IMR-90 (cell line): Measurements from ENCODE around the gene PTPRG. TPM values are rescaled to one million over a fixed set of nuclear protein-coding genes. Genes with fewer than 3 reads are reported as not detected.

Source experiments
- ATAC-seq: fragments of 200-7000 bp; cut with Tn5 transposase; 2 replicates; pipeline ENCODE4 v1.9.1; 2020; ENCODE audit warnings: low read depth, mild to moderate bottlenecking, moderate library complexity
- BruUV-seq: library from RNA; stranded (reverse); fragments of 400-500 nt; replicated peaks from 2 replicates; lab custom pipeline; 2021; lab: Mats Ljungman, UMichigan
- CTCF ChIA-PET: fragments of 300-600 bp; formaldehyde crosslinking; extraction: SDS; loops from one replicate; lab custom pipeline; 2021; ENCODE audit warnings: antibody characterized with exemption; lab: Yijun Ruan, JAX
- POLR2A ChIA-PET: fragments of 300-600 bp; sonication (Branson Sonifier 250); formaldehyde crosslinking; loops from one replicate; lab custom pipeline; 2022; ENCODE audit warnings: antibody characterized with exemption; ENCODE audit not compliant: unreplicated experiment; lab: Charles Lee
- DNase-seq: peaks from one replicate; pipeline ENCODE4 v3.0.0; 2013
- H2AFZ ChIP-seq: replicated peaks from 2 replicates; pipeline ENCODE3; 2013; ENCODE audit warnings: low read length, mild to moderate bottlenecking; ENCODE audit not compliant: poor library complexity
- H2AK5ac ChIP-seq: 2 replicates; pipeline ENCODE4 v1.6.1; 2013; ENCODE audit warnings: low read depth, low read length, inconsistent platforms
- H2AK9ac ChIP-seq: replicated peaks from 2 replicates; pipeline ENCODE3; 2013; ENCODE audit warnings: mild to moderate bottlenecking, low read depth, low read length, moderate library complexity; ENCODE audit not compliant: poor library complexity
- H2BK120ac ChIP-seq: 2 replicates; pipeline ENCODE4 v1.6.1; 2013; ENCODE audit warnings: low read depth, low read length, inconsistent platforms
- H2BK15ac ChIP-seq: 3 replicates; pipeline ENCODE4 v1.6.1; 2013; ENCODE audit warnings: low read depth, low read length, inconsistent platforms
- H2BK20ac ChIP-seq: 2 replicates; pipeline ENCODE4 v1.6.1; 2013; ENCODE audit warnings: low read depth, mild to moderate bottlenecking, inconsistent platforms, low read length, moderate library complexity
- H2BK5ac ChIP-seq: 2 replicates; pipeline ENCODE4 v1.6.1; 2013; ENCODE audit warnings: mild to moderate bottlenecking, low read depth, low read length, inconsistent platforms; ENCODE audit not compliant: poor library complexity, severe bottlenecking
- H3K14ac ChIP-seq: replicated peaks from 2 replicates; pipeline ENCODE4 v1.6.1; 2013; ENCODE audit warnings: low read depth, low read length, inconsistent platforms
- H3K18ac ChIP-seq: 2 replicates; pipeline ENCODE4 v1.6.1; 2013; ENCODE audit warnings: low read depth, low read length, control low read depth
- H3K23ac ChIP-seq: 2 replicates; pipeline ENCODE4 v1.6.1; 2013; ENCODE audit warnings: low read depth, low read length, inconsistent platforms
- H3K27ac ChIP-seq: 2 replicates; pipeline ENCODE4 v1.5.1; 2013; ENCODE audit warnings: mild to moderate bottlenecking, control low read depth, low read length; ENCODE audit not compliant: insufficient read depth
- H3K27me3 ChIP-seq: 2 replicates; pipeline ENCODE4 v1.6.1; 2013; ENCODE audit warnings: low read length; ENCODE audit not compliant: control insufficient read depth, insufficient read depth
- H3K36me3 ChIP-seq: 2 replicates; pipeline ENCODE4 v1.6.1; 2013; ENCODE audit warnings: low read length, mixed read lengths; ENCODE audit not compliant: control insufficient read depth, insufficient read depth
- H3K4ac ChIP-seq: 2 replicates; pipeline ENCODE4 v1.6.1; 2013; ENCODE audit warnings: low read depth, low read length, inconsistent platforms
- H3K4me1 ChIP-seq: 2 replicates; pipeline ENCODE4 v1.6.1; 2013; ENCODE audit warnings: low read length, mixed read lengths; ENCODE audit not compliant: control insufficient read depth, insufficient read depth
- H3K4me2 ChIP-seq: 2 replicates; pipeline ENCODE4 v1.6.1; 2013; ENCODE audit warnings: low read depth, mild to moderate bottlenecking, control low read depth, low read length, moderate library complexity
- H3K4me3 ChIP-seq: 2 replicates; pipeline ENCODE4 v1.5.1; 2013; ENCODE audit warnings: low read depth, mild to moderate bottlenecking, control low read depth, low read length, moderate library complexity; ENCODE audit not compliant: insufficient read depth
- H3K56ac ChIP-seq: 2 replicates; pipeline ENCODE4 v1.6.1; 2013; ENCODE audit warnings: low read length, inconsistent platforms; ENCODE audit not compliant: insufficient read depth; ENCODE audit errors: extremely low read depth
- H3K79me1 ChIP-seq, 2 experiments: 2 replicates each; pipeline ENCODE4 v1.6.1; 2013; ENCODE audit warnings: low read length in 2 of 2, inconsistent platforms in 1 of 2, low read depth in 1 of 2
- H3K9ac ChIP-seq: 2 replicates; pipeline ENCODE4 v1.6.1; 2013; ENCODE audit warnings: low read depth, low read length, control low read depth
- H3K9me1 ChIP-seq: 2 replicates; pipeline ENCODE4 v1.6.1; 2013; ENCODE audit warnings: low read length, inconsistent platforms; ENCODE audit not compliant: insufficient read depth
- H3K9me3 ChIP-seq: 2 replicates; pipeline ENCODE4 v1.6.1; 2013; ENCODE audit warnings: low read length; ENCODE audit not compliant: control insufficient read depth, insufficient read depth
- H4K20me1 ChIP-seq: 2 replicates; pipeline ENCODE4 v1.6.1; 2013; ENCODE audit warnings: low read length, inconsistent platforms; ENCODE audit not compliant: insufficient read depth
- H4K5ac ChIP-seq: 2 replicates; pipeline ENCODE4 v1.6.1; 2013; ENCODE audit warnings: mild to moderate bottlenecking, low read depth, low read length, control low read depth
- H4K8ac ChIP-seq, 2 experiments: 2 replicates each; pipeline ENCODE4 v1.6.1; 2013; ENCODE audit warnings: low read depth in 2 of 2, low read length in 2 of 2, control low read depth in 1 of 2, inconsistent platforms in 1 of 2
- H4K91ac ChIP-seq: 2 replicates; pipeline ENCODE4 v1.6.1; 2013; ENCODE audit warnings: low read depth, low read length, inconsistent platforms; ENCODE audit not compliant: insufficient read depth
- CHD1 ChIP-seq: IDR thresholded peaks from 2 replicates; pipeline ENCODE4 v1.6.1; 2012; ENCODE audit warnings: low read depth, low read length, improper control_type of control experiment
- NFE2L2 ChIP-seq: fragments of 150-350 bp; IDR thresholded peaks from 2 replicates; pipeline ENCODE4 v1.6.1; 2016; ENCODE audit warnings: low read depth, mild to moderate bottlenecking, low read length
- WGBS, 2 experiments: methylation state at CpG; one replicate each; pipeline versions ENCODE4 v1.1.5 to v1.1.7; 2013; ENCODE audit warnings: missing lambda C conversion rate in 2 of 2; ENCODE audit not compliant: insufficient read length in 1 of 2; ENCODE audit errors: extremely low coverage in 2 of 2; 5-methylcytosine and 5-hydroxymethylcytosine counted together
- dilution Hi-C: fragments of 300-500 bp; cut with HindIII; formaldehyde crosslinking; loops from one replicate; pipeline ENCODE4 v1.14.3; 2018; ENCODE audit warnings: low sequenced_read_pairs; ENCODE audit not compliant: unreplicated experiment
- in situ Hi-C: fragments of 300-500 bp; cut with MboI; formaldehyde crosslinking; loops from 3 replicates; pipeline ENCODE4 v1.14.3; 2019; ENCODE audit warnings: low sequenced_read_pairs, inconsistent platforms, mixed read lengths
- intact Hi-C: fragments of 100-400 bp; cut with micrococcal nuclease; formaldehyde crosslinking; loops from 2 replicates; pipeline ENCODE4 v1.10.0; 2022
- polyA plus RNA-seq, 3 experiments: library from polyadenylated mRNA; depleted of rRNA; stranded (reverse); fragments of >200 nt; gene quantifications; 2 replicates each; pipeline ENCODE4 v1.2.3, GENCODE V29; 2012; ENCODE audit warnings: low replicate concordance in 1 of 3
- total RNA-seq: library from RNA; depleted of rRNA; stranded (reverse); fragments of >200 nt; gene quantifications from 2 replicates; pipeline ENCODE4 v1.2.3, GENCODE V29; 2012

PTPRG gene
- total and polyA plus RNA-seq, 2 of the 4 experiments (the other 2 are of a cell fraction): 7.7 to 31.0 TPM

- no peak overlapping the region for H2BK120ac ChIP-seq
- H3K56ac ChIP-seq: no peak overlapping the region
- no peak overlapping the region for H2BK5ac ChIP-seq
- H4K91ac ChIP-seq: no peak overlapping the region
- H3K9ac ChIP-seq: no peak overlapping the region
- H3K14ac ChIP-seq: no peak overlapping the region
- H3K27ac ChIP-seq: no peak overlapping the region
- H3K36me3 ChIP-seq: no peaks in the 10 kb centered on the region
- H2AK5ac ChIP-seq: no peak overlapping the region
- DNase-seq (no peak), ATAC-seq (no peak)
- no peak overlapping the region for H3K23ac ChIP-seq
- intact Hi-C loops (no loop called here), dilution Hi-C loops (no loop called here), in situ Hi-C loops (no loop called here)
- ChIA-PET CTCF (interaction anchor here (0.6 kb wide), 1 partner anchor 78 kb away, joined by 3 read pairs; no protein-coding TSS in a partner anchor), POLR2A (no interaction called here)
- H3K27me3 ChIP-seq: no peaks in the 10 kb centered on the region
- peaks cover 17 to 58% of the 10 kb centered on the region in 2 experiments; a peak in 3 of 4 replicates for H3K79me1 ChIP-seq
- no peak overlapping the region for H2AK9ac ChIP-seq
- H3K18ac ChIP-seq: no peak overlapping the region
- no CpG with 5 or more reads among the region's 3 CpGs for WGBS, 2 experiments
- no peak overlapping the region for H2BK20ac ChIP-seq
- H4K20me1 ChIP-seq: peaks cover 11% of the 10 kb centered on the region; the same call in 1 of the 2 replicates
- no peak overlapping the region for H3K4me3 ChIP-seq
- no TSS peak for BruUV-seq
- no peak overlapping the region for H2AFZ ChIP-seq
- no peak overlapping the region for H4K5ac ChIP-seq
- no peak overlapping the region for H3K4ac ChIP-seq
- H3K9me1 ChIP-seq: 0 out of 2 replicates have a peak, but pooled peaks cover 2% of the 10 kb centered on the region
- TF ChIP-seq CHD1: no peak
- TF ChIP-seq NFE2L2: no peak
- H3K4me2 ChIP-seq: no peak overlapping the region
- no peak overlapping the region for H4K8ac ChIP-seq
- H3K4me1 ChIP-seq: no peaks in the 10 kb centered on the region
- no peak overlapping the region for H2BK15ac ChIP-seq
- no peaks in the 10 kb centered on the region for H3K9me3 ChIP-seq
Observed at GRCh38 chr3:61718565-61718964, 157.2 kb downstream of the PTPRG start.
